SK-N-SH treated with all-trans-retinoic acid at 6 μM for 48 hours (cell line): ENCODE results near the gene FOXD1.

Experiments
- CREB5 ChIP-seq: fragments of 250-450 bp; sonication (Bioruptor Pico); IDR thresholded peaks from 2 replicates; pipeline ENCODE4 v1.5.1; 2020; ENCODE audit warnings: low read depth, mild to moderate bottlenecking, moderate library complexity
- CSDC2 ChIP-seq: fragments of 250-450 bp; sonication (Bioruptor Pico); IDR thresholded peaks from 2 replicates; pipeline ENCODE4 v1.5.0; 2020; ENCODE audit warnings: mild to moderate bottlenecking, moderate library complexity
- CSRNP3 ChIP-seq: fragments of 250-450 bp; sonication (Bioruptor Pico); IDR thresholded peaks from 2 replicates; pipeline ENCODE4 v1.5.1; 2021; ENCODE audit warnings: mild to moderate bottlenecking, moderate library complexity
- OSR1 ChIP-seq: fragments of 250-450 bp; sonication (Bioruptor Pico); IDR thresholded peaks from 2 replicates; pipeline ENCODE4 v1.8.0; 2022; ENCODE audit warnings: moderate library complexity, mild to moderate bottlenecking, inconsistent platforms
- PATZ1 ChIP-seq: fragments of 250-450 bp; sonication (Bioruptor Pico); IDR thresholded peaks from 2 replicates; pipeline ENCODE4 v1.8.0; 2020; ENCODE audit warnings: mild to moderate bottlenecking, moderate library complexity, borderline replicate concordance
- POU6F1 ChIP-seq: fragments of 250-450 bp; sonication (Bioruptor Pico); IDR thresholded peaks from 2 replicates; pipeline ENCODE4 v1.8.0; 2021; ENCODE audit warnings: low read depth, mild to moderate bottlenecking, moderate library complexity, borderline replicate concordance
- RARB ChIP-seq: fragments of 250-450 bp; sonication (Bioruptor Pico); IDR thresholded peaks from 2 replicates; pipeline ENCODE4 v1.8.0; 2021; ENCODE audit warnings: mild to moderate bottlenecking, moderate library complexity
- SNAI2 ChIP-seq: fragments of 250-450 bp; sonication (Bioruptor Pico); IDR thresholded peaks from 2 replicates; pipeline ENCODE4 v1.5.0; 2020; ENCODE audit warnings: mild to moderate bottlenecking, moderate library complexity
- TCF4 ChIP-seq: fragments of 250-450 bp; sonication (Bioruptor Pico); IDR thresholded peaks from 2 replicates; pipeline ENCODE4 v1.8.0; 2021; ENCODE audit warnings: mild to moderate bottlenecking, moderate library complexity, borderline replicate concordance
- TSHZ2 ChIP-seq: fragments of 250-450 bp; sonication (Bioruptor Pico); IDR thresholded peaks from 2 replicates; pipeline ENCODE4 v1.5.0; 2020; ENCODE audit warnings: mild to moderate bottlenecking, moderate library complexity
- ZFP3 ChIP-seq: fragments of 250-450 bp; sonication (Bioruptor Pico); IDR thresholded peaks from 2 replicates; pipeline ENCODE4 v1.5.0; 2020; ENCODE audit warnings: mild to moderate bottlenecking, moderate library complexity
- ZFP30 ChIP-seq: fragments of 450-650 bp; formaldehyde crosslinking; IDR thresholded peaks from 2 replicates; pipeline ENCODE4 v1.5.0; 2022; ENCODE audit warnings: mild to moderate bottlenecking, moderate library complexity
- ZNF70 ChIP-seq: fragments of 450-650 bp; formaldehyde crosslinking; IDR thresholded peaks from 2 replicates; pipeline ENCODE4 v1.5.0; 2020; ENCODE audit warnings: mild to moderate bottlenecking, moderate library complexity

- TF ChIP-seq PATZ1 (CRISPR knock-in tag) = no peak
- TF ChIP-seq TSHZ2 (CRISPR knock-in tag) = no peak
- TF ChIP-seq OSR1 = no peak
- TF ChIP-seq RARB (CRISPR knock-in tag) = no peak
- TF ChIP-seq ZFP3 (CRISPR knock-in tag) = no peak
- TF ChIP-seq ZFP30 = no peak
- no peak for TF ChIP-seq TCF4 (CRISPR knock-in tag)
- TF ChIP-seq CSDC2 (CRISPR knock-in tag) = no peak
- no peak for TF ChIP-seq CREB5
- TF ChIP-seq POU6F1 (CRISPR knock-in tag) = no peak
- TF ChIP-seq CSRNP3 = no peak
- TF ChIP-seq ZNF70 (CRISPR knock-in tag) = no peak
- no peak for TF ChIP-seq SNAI2 (CRISPR knock-in tag)
Observed at GRCh38 chr5:73437101-73437776, 11.3 kb downstream of the FOXD1 start.
